Measurements from ENCODE around the gene ACAP2.

DNA sequence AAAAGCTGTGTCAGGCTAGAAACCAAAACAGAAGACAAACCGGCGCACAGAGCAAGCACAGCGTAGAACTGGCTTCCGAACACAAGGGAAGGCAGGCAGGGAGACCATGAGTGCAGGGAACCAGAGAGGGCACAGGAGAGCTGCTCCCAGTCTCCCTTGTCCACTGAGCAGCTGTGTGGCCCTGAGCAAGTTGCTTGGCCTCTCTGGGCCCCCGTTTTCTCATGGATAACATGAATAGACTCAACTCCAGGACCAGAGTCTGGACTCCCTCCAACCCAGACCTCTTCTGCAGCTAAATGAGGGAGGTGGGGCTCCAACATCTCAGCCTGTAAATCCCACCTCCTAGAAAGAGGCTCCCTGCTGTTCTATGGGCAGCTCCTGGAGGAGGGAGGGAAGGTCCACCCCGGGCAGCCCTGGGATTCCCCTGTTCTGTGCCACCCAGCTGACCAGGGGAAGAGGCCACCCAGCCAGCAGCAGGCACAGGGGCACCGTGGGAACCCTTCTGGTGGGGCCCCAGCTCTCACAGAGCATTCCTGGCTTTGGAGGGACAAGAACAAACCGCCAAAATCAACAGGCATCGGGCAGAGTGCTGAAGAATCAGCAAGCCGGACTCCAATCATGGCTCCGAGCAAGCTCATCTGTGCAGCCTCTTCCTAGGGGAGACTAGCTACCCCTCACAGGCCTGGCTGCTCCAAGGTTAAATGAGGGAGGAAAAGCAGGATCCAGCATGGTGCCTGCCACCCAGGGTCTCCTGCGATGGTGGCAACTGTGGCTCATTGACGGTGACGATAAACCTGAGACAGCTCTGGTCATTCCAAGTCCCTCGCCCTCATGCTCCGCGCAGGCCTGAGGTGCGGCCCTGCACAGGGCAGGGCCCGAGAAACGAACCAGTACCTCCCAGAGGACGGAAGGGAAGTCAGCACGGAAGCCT, 187.0 kb downstream of the ACAP2 start:
- TF ChIP-seq, protein P1, sequence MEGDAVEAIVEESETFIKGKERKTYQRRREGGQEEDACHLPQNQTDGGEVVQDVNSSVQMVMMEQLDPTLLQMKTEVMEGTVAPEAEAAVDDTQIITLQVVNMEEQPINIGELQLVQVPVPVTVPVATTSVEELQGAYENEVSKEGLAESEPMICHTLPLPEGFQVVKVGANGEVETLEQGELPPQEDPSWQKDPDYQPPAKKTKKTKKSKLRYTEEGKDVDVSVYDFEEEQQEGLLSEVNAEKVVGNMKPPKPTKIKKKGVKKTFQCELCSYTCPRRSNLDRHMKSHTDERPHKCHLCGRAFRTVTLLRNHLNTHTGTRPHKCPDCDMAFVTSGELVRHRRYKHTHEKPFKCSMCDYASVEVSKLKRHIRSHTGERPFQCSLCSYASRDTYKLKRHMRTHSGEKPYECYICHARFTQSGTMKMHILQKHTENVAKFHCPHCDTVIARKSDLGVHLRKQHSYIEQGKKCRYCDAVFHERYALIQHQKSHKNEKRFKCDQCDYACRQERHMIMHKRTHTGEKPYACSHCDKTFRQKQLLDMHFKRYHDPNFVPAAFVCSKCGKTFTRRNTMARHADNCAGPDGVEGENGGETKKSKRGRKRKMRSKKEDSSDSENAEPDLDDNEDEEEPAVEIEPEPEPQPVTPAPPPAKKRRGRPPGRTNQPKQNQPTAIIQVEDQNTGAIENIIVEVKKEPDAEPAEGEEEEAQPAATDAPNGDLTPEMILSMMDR (IDR thresholded peaks at IDR 0.05), result no peak
- TF ChIP-seq POLR2AphosphoS5 (IDR thresholded peaks at IDR 0.05), result no peak
- TF ChIP-seq POLR2A (IDR thresholded peaks at IDR 0.05), result no peak
- no peak for TF ChIP-seq EP300 (IDR thresholded peaks at IDR 0.05)

Measured in suprapubic skin (tissue), 4 donors.